Sciatic nerve (tissue), 2 donors: ENCODE results near the gene FNBP1. TPM values are rescaled to one million over a fixed set of nuclear protein-coding genes. Genes with fewer than 3 reads are reported as not detected.
"Not testable (repeated sequence)": the region's sequence is repeated elsewhere in the genome, so short reads cannot be mapped to it uniquely, and the experiment has no call there.

Experiments used
- ATAC-seq: fragments of 200-7000 bp; cut with Tn5 transposase; one replicate; pipeline ENCODE4 v1.9.1; 2020; ENCODE audit warnings: mild to moderate bottlenecking, moderate library complexity
- DNase-seq: peaks from one replicate; pipeline ENCODE4 v3.0.0-alpha.2; 2020; ENCODE audit warnings: low spot score
- intact Hi-C: fragments of 100-400 bp; cut with DNase I; formaldehyde crosslinking; loops from one replicate; pipeline ENCODE4 v1.14.2; 2022
- total RNA-seq: library from RNA; stranded (reverse); fragmentation: NEBNext Ultra II Directional; extraction: Animal tissue kit (Norgen Biotek cat#: 25700); gene quantifications from one replicate; pipeline ENCODE4 v1.2.1, GENCODE V29; 2021
- donor health status: DM: no; HTN: no; CAD: no.
- donor health status: DM: no; HTN: no; CAD: no.

FNBP1 gene
- total RNA-seq, 1 donor from 2014 or later: 132 TPM

- intact Hi-C loops: no loop called here
- ATAC-seq (no peak), DNase-seq (no peak)
These were observed 40.7 kb downstream of the FNBP1 start for GRCh38 chr9:130002320-130002719.

- intact Hi-C loops: no loop called here
These were observed 41.8 kb downstream of the FNBP1 start for GRCh38 chr9:130001190-130001589.

GRCh38 chr9:129999141-129999510 is 43.9 kb downstream of the FNBP1 start:
- ATAC-seq (no peak), DNase-seq (no peak)
- intact Hi-C loops: no loop called here

More at GRCh38 chr9:130001190-130001589, 41.8 kb downstream of the FNBP1 start:
- ATAC-seq: no peak
- no peak for DNase-seq

GRCh38 chr9:129998491-129999140 is 44.4 kb downstream of the FNBP1 start:
- no peak for ATAC-seq
- intact Hi-C loops: no loop called here
- no peak for DNase-seq

GRCh38 chr9:129997706-129998105 is 45.3 kb downstream of the FNBP1 start:
- DNase-seq, ATAC-seq, intact Hi-C loops: not testable (repeated sequence)

- intact Hi-C loops: no loop called here
- ATAC-seq (peak; percentile 16), DNase-seq (no peak)
These were observed 46.7 kb downstream of the FNBP1 start for GRCh38 chr9:129996161-129996830.

GRCh38 chr9:129995409-129996160 is 47.4 kb downstream of the FNBP1 start:
- ATAC-seq (peak; percentile 22), DNase-seq (no peak)
- intact Hi-C loops: no loop called here

GRCh38 chr9:129994882-129995281 is 48.1 kb downstream of the FNBP1 start:
- ATAC-seq: peak; percentile 42
- DNase-seq: no peak
- intact Hi-C loops: no loop called here

GRCh38 chr9:129991139-129991538 is 51.9 kb downstream of the FNBP1 start:
- intact Hi-C loops, DNase-seq, ATAC-seq: not testable (repeated sequence)

GRCh38 chr9:129990269-129991010 is 52.5 kb downstream of the FNBP1 start:
- peak; percentile 44 for ATAC-seq
- intact Hi-C loops: no loop called here

GRCh38 chr9:129989740-129990139 is 53.2 kb downstream of the FNBP1 start:
- intact Hi-C loops: no loop called here
- DNase-seq: no peak
- peak; percentile 78 for ATAC-seq

More at GRCh38 chr9:129990269-129991010, 52.5 kb downstream of the FNBP1 start:
- no peak for DNase-seq

- intact Hi-C loops: no loop called here
- ATAC-seq (no peak), DNase-seq (no peak)
These were observed 53.7 kb downstream of the FNBP1 start for GRCh38 chr9:129989362-129989708.

GRCh38 chr9:129988607-129989361 is 54.2 kb downstream of the FNBP1 start:
- intact Hi-C loops: no loop called here
- no peak for DNase-seq
- no peak for ATAC-seq

GRCh38 chr9:129987941-129988340 is 55.0 kb downstream of the FNBP1 start:
- no peak for ATAC-seq
- intact Hi-C loops: no loop called here
- no peak for DNase-seq

GRCh38 chr9:129987047-129987446 is 55.9 kb downstream of the FNBP1 start:
- DNase-seq (no peak), ATAC-seq (no peak)
- intact Hi-C loops: no loop called here

GRCh38 chr9:129984589-129984988 is 58.4 kb downstream of the FNBP1 start:
- intact Hi-C loops, DNase-seq, ATAC-seq: not testable (repeated sequence)

- intact Hi-C loops: no loop called here
- ATAC-seq: peak; percentile 83
- DNase-seq: no peak
These were observed 59.1 kb downstream of the FNBP1 start for GRCh38 chr9:129983891-129984290.

GRCh38 chr9:129981180-129981907 is 61.6 kb downstream of the FNBP1 start:
- intact Hi-C loops: no loop called here
- DNase-seq (no peak), ATAC-seq (peak; percentile 80)
